ENCODE results near the gene ASMT. TPM values are rescaled to one million over a fixed set of nuclear protein-coding genes. Genes with fewer than 3 reads are reported as not detected.
A peak's percentile ranks its signal among the peaks of the same experiment; 100 is the strongest.
"Not testable (repeated sequence)": the region's sequence is repeated elsewhere in the genome, so short reads cannot be mapped to it uniquely, and the experiment has no call there.

Gene ASMT
- total RNA-seq = not detected

- intact Hi-C loops (cut with DNase I; ENCODE audit: low total_unique reads) = no loop called here
- WGBS, 2 donors = 80 to 82% methylated on average over 17 of the region's 17 CpGs
- DNase-seq (ENCODE audit: low spot score in 2 of 2) = no peak
- no peak within 1 kb of the TSS for H3K4me3 ChIP-seq (ENCODE audit: low read depth, poor library complexity, severe bottlenecking)
- TF ChIP-seq CTCF (IDR thresholded peaks at IDR 0.05) (no peak), POLR2A (IDR thresholded peaks at IDR 0.05) (no peak)
Measured at GRCh38 chrX:1614927-1615326, at the start of gene ASMT. Gene ASMT, plus strand, starts transcription at chrX:1615059. Its CDS starts 141 bp downstream, at chrX:1615200.

GRCh38 chrX:1574181-1574580, 40.7 kb upstream of the ASMT start:
- DNase-seq (ENCODE audit: low spot score in 2 of 2); intact Hi-C loops (cut with DNase I; ENCODE audit: low total_unique reads); H3K4me3 ChIP-seq (ENCODE audit: low read depth, poor library complexity, severe bottlenecking): not testable (repeated sequence)
- 91 to 93% methylated on average over 19 of the region's 19 CpGs for WGBS, 2 donors

- DNase-seq (ENCODE audit: low spot score in 2 of 2) = peak in 1 of 2 donors; percentile 52
- intact Hi-C loops (cut with DNase I; ENCODE audit: low total_unique reads) = no loop called here
- 56 to 63% methylated on average over 6 of the region's 6 CpGs for WGBS, 2 donors
- H3K4me3 ChIP-seq (ENCODE audit: low read depth, poor library complexity, severe bottlenecking) = no peak overlapping the region
- TF ChIP-seq POLR2A (IDR thresholded peaks at IDR 0.05) (no peak), CTCF (IDR thresholded peaks at IDR 0.05) (no peak)
Measured at GRCh38 chrX:1576201-1576992, 38.5 kb upstream of the ASMT start.

GRCh38 chrX:1577845-1578244, 37.0 kb upstream of the ASMT start:
- no peak for DNase-seq (ENCODE audit: low spot score in 2 of 2)
- WGBS, 2 donors = 46 to 60% methylated on average over 2 of the region's 2 CpGs
- intact Hi-C loops (cut with DNase I; ENCODE audit: low total_unique reads) = no loop called here
- TF ChIP-seq POLR2A (IDR thresholded peaks at IDR 0.05) (no peak), CTCF (IDR thresholded peaks at IDR 0.05) (no peak)
- H3K4me3 ChIP-seq (ENCODE audit: low read depth, poor library complexity, severe bottlenecking) = no peak overlapping the region

- no peak for DNase-seq (ENCODE audit: low spot score in 2 of 2)
- intact Hi-C loops (cut with DNase I; ENCODE audit: low total_unique reads) = no loop called here
- TF ChIP-seq CTCF (IDR thresholded peaks at IDR 0.05) (no peak), POLR2A (IDR thresholded peaks at IDR 0.05) (no peak)
- WGBS, 2 donors = 59 to 67% methylated on average over 6 of the region's 6 CpGs
- H3K4me3 ChIP-seq (ENCODE audit: low read depth, poor library complexity, severe bottlenecking) = no peak overlapping the region
Measured at GRCh38 chrX:1578511-1579173, 36.2 kb upstream of the ASMT start.

GRCh38 chrX:1581132-1581531, 33.7 kb upstream of the ASMT start:
- DNase-seq (ENCODE audit: low spot score in 2 of 2) = peak in 1 of 2 donors; percentile 41

More at GRCh38 chrX:1581132-1581531, 33.7 kb upstream of the ASMT start:
- TF ChIP-seq CTCF (IDR thresholded peaks at IDR 0.05) (no peak), POLR2A (IDR thresholded peaks at IDR 0.05) (no peak)
- intact Hi-C loops (cut with DNase I; ENCODE audit: low total_unique reads) = no loop called here
- 29 to 30% methylated on average over 4 of the region's 4 CpGs for WGBS, 2 donors
- no peak overlapping the region for H3K4me3 ChIP-seq (ENCODE audit: low read depth, poor library complexity, severe bottlenecking)

Data from lower leg skin (tissue), 4 donors.